GM12801 (cell line): ENCODE data around the gene ANP32A.

Source experiments
- CTCF ChIP-seq: IDR thresholded peaks from one replicate; pipeline ENCODE4 v1.5.1; 2011; ENCODE audit warnings: control low read depth; ENCODE audit not compliant: insufficient read length; ENCODE audit errors: extremely low read depth

Gene ANP32A

GRCh38 chr15:68789534-68790241 lies 31.0 kb downstream of the ANP32A start:
- no peak for TF ChIP-seq CTCF

GRCh38 chr15:68789091-68789490 lies 31.6 kb downstream of the ANP32A start:
- TF ChIP-seq CTCF, result no peak

GRCh38 chr15:68788264-68788624 lies 32.5 kb downstream of the ANP32A start:
- TF ChIP-seq CTCF, result no peak

- TF ChIP-seq CTCF, result no peak
Measured at GRCh38 chr15:68787609-68788263, 33.0 kb downstream of the ANP32A start.

GRCh38 chr15:68786753-68787152 lies 33.9 kb downstream of the ANP32A start:
- no peak for TF ChIP-seq CTCF

GRCh38 chr15:68785541-68785940 lies 35.2 kb downstream of the ANP32A start:
- no peak for TF ChIP-seq CTCF

GRCh38 chr15:68784206-68784605 lies 36.5 kb downstream of the ANP32A start:
- TF ChIP-seq CTCF, result no peak
